Uterus (tissue), 4 donors: Measurements from ENCODE around the gene ZBTB20. TPM values are rescaled to one million over a fixed set of nuclear protein-coding genes. Genes with fewer than 3 reads are reported as not detected.

ENCODE experiments used
- DNase-seq, 2 donors: peaks; one replicate each; pipeline ENCODE4 v3.0.0-alpha.2; 2019 to 2020
- H3K27ac ChIP-seq, 2 donors: fragments of 200-600 bp; sonication (generic); 1 replicate in 1 of 2; 2 replicates in 1 of 2; pipeline ENCODE4 v1.5.1; 2016 to 2018
- H3K27me3 ChIP-seq, 2 donors: fragments of 200-600 bp; sonication (generic); one replicate each; pipeline ENCODE4 v1.5.1; 2018 to 2019; ENCODE audit warnings: control low read depth in 1 of 2
- H3K36me3 ChIP-seq, 2 donors: fragments of 200-600 bp; sonication (generic); one replicate each; pipeline ENCODE4 v1.5.1; 2019; ENCODE audit warnings: control low read depth in 1 of 2
- H3K4me1 ChIP-seq, 2 donors: fragments of 200-600 bp; sonication (generic); one replicate each; pipeline ENCODE4 v1.5.1; 2018 to 2019; ENCODE audit warnings: control low read depth in 1 of 2
- H3K4me3 ChIP-seq, 2 donors: fragments of 200-600 bp; sonication (generic); 1 replicate in 1 of 2; 2 replicates in 1 of 2; pipeline ENCODE4 v1.5.1; 2018 to 2019; ENCODE audit warnings: mild to moderate bottlenecking in 1 of 2
- H3K9me3 ChIP-seq, 2 donors: fragments of 200-600 bp; sonication (generic); one replicate each; pipeline ENCODE4 v1.5.1; 2019; ENCODE audit warnings: control low read depth in 1 of 2
- CTCF ChIP-seq, 4 experiments: fragments of 200-600 bp in 2 of 4; fragments of 450-650 bp in 2 of 4; sonication (generic) in 2 of 4; IDR thresholded peaks; one replicate each; pipeline ENCODE4 v1.5.1; 2016 to 2019; ENCODE audit warnings: antibody characterized with exemption in 4 of 4, mild to moderate bottlenecking in 2 of 4, moderate library complexity in 1 of 4
- POLR2A ChIP-seq, 2 donors: fragments of 450-650 bp; IDR thresholded peaks; one replicate each; pipeline ENCODE4 v1.6.1; 2016; ENCODE audit warnings: antibody characterized with exemption in 2 of 2, mild to moderate bottlenecking in 1 of 2, moderate library complexity in 1 of 2
- intact Hi-C: fragments of 100-400 bp; cut with DNase I; formaldehyde crosslinking; loops from one replicate; pipeline ENCODE4 v1.15.1; 2023; ENCODE audit warnings: low total_unique reads
- total RNA-seq, 4 donors: library from RNA; depleted of rRNA in 3 of 4; stranded (reverse); fragments of >200 nt in 3 of 4; gene quantifications; one replicate each; pipeline versions ENCODE4 v1.1.0 to v1.2.4, GENCODE V29; 2014 to 2023
- donor health status: DM: yes; HTN: yes; CAD: no.

ZBTB20 gene
- total RNA-seq, 4 donors from 2014 or later: 35.6 to 157 (median 85.1) TPM

- Histone ChIP-seq H3K27ac (no peak overlapping the region), H3K4me3 (no peak overlapping the region), H3K36me3 (no peaks in the 10 kb centered on the region), H3K9me3 (no peaks in the 10 kb centered on the region), H3K27me3 (no peaks in the 10 kb centered on the region), H3K4me1 (no peaks in the 10 kb centered on the region)
- no peak for DNase-seq
- intact Hi-C loops: no loop called here
- no peak for TF ChIP-seq POLR2A (IDR thresholded peaks at IDR 0.05)
- no peak for TF ChIP-seq CTCF (IDR thresholded peaks at IDR 0.05)
These were observed 577.9 kb downstream of the ZBTB20 start for GRCh38 chr3:114569186-114569585.

GRCh38 chr3:114567771-114568170 lies 579.3 kb downstream of the ZBTB20 start:
- Histone ChIP-seq H3K27ac (no peak overlapping the region), H3K36me3 (no peaks in the 10 kb centered on the region), H3K27me3 (no peaks in the 10 kb centered on the region), H3K4me1 (no peaks in the 10 kb centered on the region), H3K4me3 (no peak overlapping the region), H3K9me3 (no peaks in the 10 kb centered on the region)
- TF ChIP-seq CTCF (IDR thresholded peaks at IDR 0.05) (no peak), POLR2A (IDR thresholded peaks at IDR 0.05) (no peak)
- intact Hi-C loops: no loop called here
- no peak for DNase-seq

- Histone ChIP-seq H3K9me3 (no peaks in the 10 kb centered on the region), H3K4me1 (no peaks in the 10 kb centered on the region), H3K27ac (no peak overlapping the region), H3K27me3 (no peaks in the 10 kb centered on the region), H3K36me3 (no peaks in the 10 kb centered on the region), H3K4me3 (no peak overlapping the region)
- intact Hi-C loops: no loop called here
- no peak for DNase-seq
- TF ChIP-seq CTCF (IDR thresholded peaks at IDR 0.05) (no peak), POLR2A (IDR thresholded peaks at IDR 0.05) (no peak)
These were observed 580.3 kb downstream of the ZBTB20 start for GRCh38 chr3:114566767-114567166.

GRCh38 chr3:114566162-114566755 lies 580.8 kb downstream of the ZBTB20 start:
- Histone ChIP-seq H3K4me1 (no peaks in the 10 kb centered on the region), H3K36me3 (no peaks in the 10 kb centered on the region), H3K9me3 (no peaks in the 10 kb centered on the region), H3K27me3 (no peaks in the 10 kb centered on the region), H3K4me3 (no peak overlapping the region), H3K27ac (peak overlapping the region in 1 of 2 donors; percentile 0)
- TF ChIP-seq POLR2A (IDR thresholded peaks at IDR 0.05) (no peak), CTCF (IDR thresholded peaks at IDR 0.05) (no peak)
- DNase-seq: no peak
- intact Hi-C loops: no loop called here

GRCh38 chr3:114565216-114565615 lies 581.9 kb downstream of the ZBTB20 start:
- H3K27ac ChIP-seq: peak overlapping the region in 1 of 2 donors; percentile 0
- no peaks in the 10 kb centered on the region for H3K9me3 ChIP-seq
- no peak overlapping the region for H3K4me3 ChIP-seq
- no peaks in the 10 kb centered on the region for H3K27me3 ChIP-seq
- no peaks in the 10 kb centered on the region for H3K4me1 ChIP-seq
- DNase-seq: peak; percentile 68 to 72
- no peak for TF ChIP-seq POLR2A (IDR thresholded peaks at IDR 0.05)
- no peak for TF ChIP-seq CTCF (IDR thresholded peaks at IDR 0.05)
- H3K36me3 ChIP-seq: no peaks in the 10 kb centered on the region
- intact Hi-C loops: no loop called here
